ENCODE data around the gene PBXIP1.
A peak's percentile ranks its signal among the peaks of the same experiment; 100 is the strongest.
"Not testable (repeated sequence)": the region's sequence is repeated elsewhere in the genome, so short reads cannot be mapped to it uniquely, and the experiment has no call there.

Gene PBXIP1

GRCh38 chr1:154937085-154937987, 18.6 kb downstream of the PBXIP1 start:
- DNase-seq (ENCODE audit: low spot score) = peak; percentile 95

- DNase-seq (ENCODE audit: low spot score) = peak; percentile 93
Measured at GRCh38 chr1:154936555-154937084, 19.3 kb downstream of the PBXIP1 start, which contains the start of gene PMVK. TSS of gene PMVK (minus strand) at chr1:154936719. CDS start at chr1:154936685, 34 bp downstream.

GRCh38 chr1:154935749-154936554, 19.9 kb downstream of the PBXIP1 start:
- DNase-seq (ENCODE audit: low spot score) = no peak

- no peak for DNase-seq (ENCODE audit: low spot score)
Measured at GRCh38 chr1:154934358-154934948, 21.4 kb downstream of the PBXIP1 start.

GRCh38 chr1:154931940-154932487, 23.9 kb downstream of the PBXIP1 start:
- DNase-seq (ENCODE audit: low spot score) = peak; percentile 88

GRCh38 chr1:154926201-154926600, 29.7 kb downstream of the PBXIP1 start:
- DNase-seq (ENCODE audit: low spot score) = no peak

- DNase-seq (ENCODE audit: low spot score) = no peak
Measured at GRCh38 chr1:154925335-154926170, 30.3 kb downstream of the PBXIP1 start.

- no peak for DNase-seq (ENCODE audit: low spot score)
Measured at GRCh38 chr1:154923695-154924094, 32.2 kb downstream of the PBXIP1 start.

- no peak for DNase-seq (ENCODE audit: low spot score)
Measured at GRCh38 chr1:154913273-154913672, 42.6 kb downstream of the PBXIP1 start.

- no peak for DNase-seq (ENCODE audit: low spot score)
Measured at GRCh38 chr1:154912755-154913154, 43.1 kb downstream of the PBXIP1 start.

- no peak for DNase-seq (ENCODE audit: low spot score)
Measured at GRCh38 chr1:154911691-154912550, 44.0 kb downstream of the PBXIP1 start.

GRCh38 chr1:154910851-154911250, 45.0 kb downstream of the PBXIP1 start:
- no peak for DNase-seq (ENCODE audit: low spot score)

- no peak for DNase-seq (ENCODE audit: low spot score)
Measured at GRCh38 chr1:154908937-154909336, 47.0 kb downstream of the PBXIP1 start.

- not testable (repeated sequence) for DNase-seq (ENCODE audit: low spot score)
Measured at GRCh38 chr1:154908129-154908528, 47.8 kb downstream of the PBXIP1 start.

GRCh38 chr1:154906621-154907081, 49.2 kb downstream of the PBXIP1 start:
- no peak for DNase-seq (ENCODE audit: low spot score)

- DNase-seq (ENCODE audit: low spot score) = no peak
Measured at GRCh38 chr1:154902938-154903566, 52.8 kb downstream of the PBXIP1 start.

- no peak for DNase-seq (ENCODE audit: low spot score)
Measured at GRCh38 chr1:154901591-154901990, 54.3 kb downstream of the PBXIP1 start.

GRCh38 chr1:154899041-154899440, 56.9 kb downstream of the PBXIP1 start:
- no peak for DNase-seq (ENCODE audit: low spot score)

- no peak for DNase-seq (ENCODE audit: low spot score)
Measured at GRCh38 chr1:154896771-154897286, 59.1 kb downstream of the PBXIP1 start.

Measured in LoVo (cell line).